ENCODE data around the gene WDR5.
A peak's percentile ranks its signal among the peaks of the same experiment; 100 is the strongest.

Gene WDR5

GRCh38 chr9:134159566-134160245, 23.8 kb downstream of the WDR5 start:
- DNase-seq = no peak

GRCh38 chr9:134161647-134162046, 25.8 kb downstream of the WDR5 start:
- no peak for DNase-seq

- DNase-seq = no peak
These were observed 26.4 kb downstream of the WDR5 start for GRCh38 chr9:134162212-134162775.

- DNase-seq = no peak
These were observed 27.1 kb downstream of the WDR5 start for GRCh38 chr9:134162926-134163370.

- peak; percentile 52 to 65 for DNase-seq
These were observed 27.7 kb downstream of the WDR5 start for GRCh38 chr9:134163371-134164196.

- no peak for DNase-seq
These were observed 29.0 kb downstream of the WDR5 start for GRCh38 chr9:134164879-134165278.

GRCh38 chr9:134165357-134166315, 29.8 kb downstream of the WDR5 start:
- peak; percentile 19 to 43 for DNase-seq

GRCh38 chr9:134166374-134166773, 30.5 kb downstream of the WDR5 start:
- DNase-seq = no peak

- no peak for DNase-seq
These were observed 31.6 kb downstream of the WDR5 start for GRCh38 chr9:134167530-134167931.

GRCh38 chr9:134168757-134169550, 33.1 kb downstream of the WDR5 start:
- no peak for DNase-seq

- no peak for DNase-seq
These were observed 34.0 kb downstream of the WDR5 start for GRCh38 chr9:134169724-134170401.

GRCh38 chr9:134170532-134171315, 34.8 kb downstream of the WDR5 start:
- DNase-seq = no peak

GRCh38 chr9:134171316-134172197, 35.7 kb downstream of the WDR5 start:
- DNase-seq = no peak

GRCh38 chr9:134172198-134173126, 36.6 kb downstream of the WDR5 start:
- DNase-seq = no peak

GRCh38 chr9:134173127-134174072, 37.5 kb downstream of the WDR5 start:
- no peak for DNase-seq

GRCh38 chr9:134174073-134174449, 38.2 kb downstream of the WDR5 start:
- no peak for DNase-seq

Measured in stimulated activated CD4-positive, alpha-beta T cell treated with anti-CD3 and anti-CD28 coated beads, Interleukin-2, amount 100 ng/mL, for 48 hours (primary cell).